HG03045 (cell line): ENCODE results near the gene ORAI1.

Experiments used
- ATAC-seq: cut with Tn5 transposase; IDR thresholded peaks from one replicate; pipeline ENCODE4 v1.9.1; 2021; ENCODE audit warnings: mild to moderate bottlenecking, moderate library complexity; ENCODE audit not compliant: unreplicated experiment

The ORAI1 gene

DNA sequence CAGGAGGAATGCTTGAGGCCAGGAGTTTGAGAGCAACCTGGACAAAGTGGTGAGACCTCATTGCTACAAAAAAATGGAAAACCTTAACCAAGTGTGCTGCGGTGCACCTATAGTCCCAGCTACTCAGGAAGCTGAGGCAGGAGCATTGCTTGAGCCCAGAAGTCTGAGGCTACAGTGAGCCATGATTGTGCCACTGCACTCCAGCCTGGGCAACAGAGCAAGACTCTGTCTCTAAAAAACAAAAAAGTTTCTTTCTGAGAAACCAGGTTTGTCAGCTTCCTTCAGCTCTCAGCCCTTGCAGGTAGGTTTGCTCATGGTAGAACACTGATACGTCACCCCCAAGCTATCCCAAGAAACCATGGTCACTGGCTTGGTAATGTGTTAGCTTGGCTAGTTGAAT lies 63.1 kb downstream of the ORAI1 start:
- ATAC-seq = no peak
